ENCODE data around the gene XIAP.
A peak's percentile ranks its signal among the peaks of the same experiment; 100 is the strongest.

The XIAP gene

DNA sequence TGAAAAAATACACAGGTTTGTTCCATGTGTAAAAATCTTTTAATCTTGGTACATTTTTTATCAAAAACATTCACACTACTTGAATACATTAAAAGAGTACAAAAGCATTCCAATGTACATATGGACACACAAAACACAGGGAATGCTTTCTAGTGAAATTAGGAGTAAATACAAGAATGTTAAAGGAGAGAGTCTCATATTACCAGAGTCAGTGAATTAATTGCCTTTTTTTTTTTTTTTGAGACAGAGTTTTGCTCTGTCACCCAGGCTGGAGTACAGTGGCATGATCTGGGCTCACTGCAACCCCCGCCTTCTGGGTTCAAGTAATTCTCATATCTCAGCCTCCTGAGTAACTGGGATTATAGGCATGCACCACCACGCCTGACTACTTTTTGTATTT lies 17.0 kb downstream of the XIAP start:
- no peak overlapping the region for H2AFZ ChIP-seq (ENCODE audit: low read length)
- H3K9ac ChIP-seq (ENCODE audit: low read depth, low read length, poor library complexity, severe bottlenecking) = no peak overlapping the region
- H3K36me3 ChIP-seq (ENCODE audit: insufficient read depth, low read length) = no peaks in the 10 kb centered on the region
- H3K9me2 ChIP-seq (replicated peaks; ENCODE audit: low read depth, low read length) = no peaks in the 10 kb centered on the region
- peaks cover 15% of the 10 kb centered on the region; the same call in 1 of the 2 replicates for H3K79me2 ChIP-seq (ENCODE audit: insufficient read depth, low read length)
- no peaks in the 10 kb centered on the region for H3F3A ChIP-seq (ENCODE audit: low read depth)
- peaks cover 15% of the 10 kb centered on the region for H4K20me1 ChIP-seq (ENCODE audit: insufficient read depth, low read length, poor library complexity, severe bottlenecking)
- no peak overlapping the region for H3K4me3 ChIP-seq (ENCODE audit: low read length, poor library complexity, severe bottlenecking)
- no peak overlapping the region for H3K4me2 ChIP-seq (ENCODE audit: low read depth, low read length, poor library complexity, severe bottlenecking)
- TF ChIP-seq EZH2phosphoT487 (IDR thresholded peaks at IDR 0.05; ENCODE audit: borderline replicate concordance) = no peak
- TF ChIP-seq, protein P1, sequence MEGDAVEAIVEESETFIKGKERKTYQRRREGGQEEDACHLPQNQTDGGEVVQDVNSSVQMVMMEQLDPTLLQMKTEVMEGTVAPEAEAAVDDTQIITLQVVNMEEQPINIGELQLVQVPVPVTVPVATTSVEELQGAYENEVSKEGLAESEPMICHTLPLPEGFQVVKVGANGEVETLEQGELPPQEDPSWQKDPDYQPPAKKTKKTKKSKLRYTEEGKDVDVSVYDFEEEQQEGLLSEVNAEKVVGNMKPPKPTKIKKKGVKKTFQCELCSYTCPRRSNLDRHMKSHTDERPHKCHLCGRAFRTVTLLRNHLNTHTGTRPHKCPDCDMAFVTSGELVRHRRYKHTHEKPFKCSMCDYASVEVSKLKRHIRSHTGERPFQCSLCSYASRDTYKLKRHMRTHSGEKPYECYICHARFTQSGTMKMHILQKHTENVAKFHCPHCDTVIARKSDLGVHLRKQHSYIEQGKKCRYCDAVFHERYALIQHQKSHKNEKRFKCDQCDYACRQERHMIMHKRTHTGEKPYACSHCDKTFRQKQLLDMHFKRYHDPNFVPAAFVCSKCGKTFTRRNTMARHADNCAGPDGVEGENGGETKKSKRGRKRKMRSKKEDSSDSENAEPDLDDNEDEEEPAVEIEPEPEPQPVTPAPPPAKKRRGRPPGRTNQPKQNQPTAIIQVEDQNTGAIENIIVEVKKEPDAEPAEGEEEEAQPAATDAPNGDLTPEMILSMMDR (conservative IDR thresholded peaks at IDR 0.05; ENCODE audit: low read length) = no peak
- H3K9me3 ChIP-seq (ENCODE audit: insufficient read depth, low read depth, low read length) = no peaks in the 10 kb centered on the region
- H3K4me1 ChIP-seq (ENCODE audit: insufficient read depth, low read length, poor library complexity, severe bottlenecking) = peaks cover 11% of the 10 kb centered on the region
- H3K27me3 ChIP-seq (ENCODE audit: insufficient read depth, low read length, poor library complexity, severe bottlenecking) = no peaks in the 10 kb centered on the region

DNA sequence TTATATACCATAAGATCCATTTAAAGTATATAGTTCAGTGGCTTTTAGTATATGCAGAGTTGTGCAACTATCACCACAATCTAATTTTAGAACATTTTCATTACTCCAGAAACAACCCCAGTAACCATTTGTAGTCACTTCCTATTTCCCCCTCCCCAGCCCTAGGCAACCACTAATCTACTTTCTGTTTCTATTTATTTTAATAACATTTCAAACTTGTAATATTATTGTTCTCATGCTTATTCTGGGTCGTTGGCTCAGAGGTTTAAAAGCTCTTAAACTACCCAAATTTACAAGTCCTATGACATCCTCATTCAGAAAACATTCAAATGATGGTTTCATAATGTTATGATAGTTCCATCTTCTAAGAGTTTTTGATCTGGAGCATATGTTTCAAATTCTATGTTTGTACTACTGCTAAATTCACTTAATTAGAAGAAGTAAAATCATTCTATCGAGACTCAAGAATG lies 18.4 kb downstream of the XIAP start:
- Histone ChIP-seq H3F3A (ENCODE audit: low read depth) (no peaks in the 10 kb centered on the region), H3K79me2 (ENCODE audit: insufficient read depth, low read length) (peaks cover 10% of the 10 kb centered on the region; the same call in 1 of the 2 replicates), H3K9me3 (ENCODE audit: insufficient read depth, low read depth, low read length) (no peaks in the 10 kb centered on the region), H3K4me3 (ENCODE audit: low read length, poor library complexity, severe bottlenecking) (peak overlapping the region; percentile 56), H3K36me3 (ENCODE audit: insufficient read depth, low read length) (no peaks in the 10 kb centered on the region), H3K9me2 (replicated peaks; ENCODE audit: low read depth, low read length) (no peaks in the 10 kb centered on the region), H3K27me3 (ENCODE audit: insufficient read depth, low read length, poor library complexity, severe bottlenecking) (no peaks in the 10 kb centered on the region), H2AFZ (ENCODE audit: low read length) (no peak overlapping the region), H3K4me1 (ENCODE audit: insufficient read depth, low read length, poor library complexity, severe bottlenecking) (peaks cover 11% of the 10 kb centered on the region), H3K4me2 (ENCODE audit: low read depth, low read length, poor library complexity, severe bottlenecking) (peak overlapping the region; percentile 66), H3K9ac (ENCODE audit: low read depth, low read length, poor library complexity, severe bottlenecking) (no peak overlapping the region), H4K20me1 (ENCODE audit: insufficient read depth, low read length, poor library complexity, severe bottlenecking) (peaks cover 15% of the 10 kb centered on the region)
- TF ChIP-seq EZH2phosphoT487 (IDR thresholded peaks at IDR 0.05; ENCODE audit: borderline replicate concordance) = no peak
- TF ChIP-seq, protein P1 (conservative IDR thresholded peaks at IDR 0.05; ENCODE audit: low read length) = no peak

DNA sequence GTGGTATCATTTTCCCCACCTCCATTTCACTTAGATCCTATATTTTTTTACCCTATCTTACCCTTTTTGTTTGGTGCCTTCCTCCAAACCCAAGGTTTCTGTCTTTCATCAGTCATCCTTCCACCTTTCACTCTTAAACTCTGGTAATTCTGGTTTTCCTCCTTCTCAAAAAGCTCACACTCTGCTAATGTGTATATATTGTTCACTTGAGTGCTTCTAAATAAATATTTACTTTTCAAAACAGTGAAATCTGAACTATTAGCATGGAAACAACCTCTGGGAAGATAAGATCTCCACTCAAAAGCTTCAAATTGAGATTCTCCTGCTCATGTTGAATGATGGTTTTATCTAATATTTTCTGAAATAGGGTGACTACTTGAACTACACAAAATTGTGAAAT lies 21.5 kb downstream of the XIAP start:
- Histone ChIP-seq H3K9me3 (ENCODE audit: insufficient read depth, low read depth, low read length) (no peaks in the 10 kb centered on the region), H3K4me2 (ENCODE audit: low read depth, low read length, poor library complexity, severe bottlenecking) (no peak overlapping the region), H4K20me1 (ENCODE audit: insufficient read depth, low read length, poor library complexity, severe bottlenecking) (peaks cover 18% of the 10 kb centered on the region), H3K27me3 (ENCODE audit: insufficient read depth, low read length, poor library complexity, severe bottlenecking) (no peaks in the 10 kb centered on the region), H3K36me3 (ENCODE audit: insufficient read depth, low read length) (no peaks in the 10 kb centered on the region), H3K79me2 (ENCODE audit: insufficient read depth, low read length) (peaks cover 7% of the 10 kb centered on the region; the same call in 1 of the 2 replicates), H2AFZ (ENCODE audit: low read length) (no peak overlapping the region), H3K9ac (ENCODE audit: low read depth, low read length, poor library complexity, severe bottlenecking) (no peak overlapping the region), H3K4me1 (ENCODE audit: insufficient read depth, low read length, poor library complexity, severe bottlenecking) (peaks cover 11% of the 10 kb centered on the region), H3K9me2 (replicated peaks; ENCODE audit: low read depth, low read length) (no peaks in the 10 kb centered on the region), H3K4me3 (ENCODE audit: low read length, poor library complexity, severe bottlenecking) (no peak overlapping the region), H3F3A (ENCODE audit: low read depth) (no peaks in the 10 kb centered on the region)
- TF ChIP-seq, protein P1 (conservative IDR thresholded peaks at IDR 0.05; ENCODE audit: low read length) = no peak
- TF ChIP-seq EZH2phosphoT487 (IDR thresholded peaks at IDR 0.05; ENCODE audit: borderline replicate concordance) = no peak

All from Loucy (cell line).